SJSA1 (cell line): ENCODE data around the gene PLXDC2. TPM values are rescaled to one million over a fixed set of nuclear protein-coding genes. Genes with fewer than 3 reads are reported as not detected.

Experiments
- DNase-seq, 2 experiments: peaks; one replicate each; pipeline ENCODE4 v3.0.0-alpha.2; 2015 to 2020; ENCODE audit warnings: low spot score in 2 of 2, low read depth in 1 of 2
- H3K27ac ChIP-seq: fragments of 250-450 bp; sonication (Bioruptor Pico); 2 replicates; pipeline ENCODE4 v1.5.1; 2020; ENCODE audit warnings: mild to moderate bottlenecking, moderate library complexity
- H3K27me3 ChIP-seq: fragments of 250-450 bp; sonication (Bioruptor Pico); replicated peaks from 2 replicates; pipeline ENCODE4 v1.5.1; 2020; ENCODE audit warnings: mild to moderate bottlenecking, moderate library complexity
- H3K36me3 ChIP-seq: fragments of 250-450 bp; sonication (Bioruptor Pico); 2 replicates; pipeline ENCODE4 v1.5.1; 2020; ENCODE audit warnings: mild to moderate bottlenecking
- H3K4me1 ChIP-seq: fragments of 250-450 bp; sonication (Bioruptor Pico); replicated peaks from 2 replicates; pipeline ENCODE4 v1.6.1; 2021; ENCODE audit warnings: mild to moderate bottlenecking
- H3K4me3 ChIP-seq: fragments of 250-450 bp; sonication (Bioruptor Pico); 2 replicates; pipeline ENCODE4 v1.5.1; 2020; ENCODE audit warnings: mild to moderate bottlenecking
- H3K9me3 ChIP-seq: fragments of 250-450 bp; sonication (Bioruptor Pico); replicated peaks from 2 replicates; pipeline ENCODE4 v1.5.1; 2020; ENCODE audit warnings: mild to moderate bottlenecking
- total RNA-seq: library from RNA; depleted of rRNA; stranded (reverse); fragments of >200 nt; shearing (Covaris generic); gene quantifications from 2 replicates; pipeline ENCODE4 v1.2.3, GENCODE V29; 2014

The PLXDC2 gene
- total RNA-seq, 1 experiment from 2014 or later, result 0.66 TPM

- Histone ChIP-seq H3K9me3 (no peaks in the 10 kb centered on the region), H3K36me3 (no peaks in the 10 kb centered on the region), H3K27ac (no peak overlapping the region), H3K4me1 (no peaks in the 10 kb centered on the region), H3K27me3 (no peaks in the 10 kb centered on the region), H3K4me3 (no peak overlapping the region)
- no peak for DNase-seq
Measured at GRCh38 chr10:19825700-19826099, 9.5 kb downstream of the PLXDC2 start.

GRCh38 chr10:19826712-19827111 is 10.5 kb downstream of the PLXDC2 start:
- DNase-seq, result no peak
- H3K4me1 ChIP-seq, result no peaks in the 10 kb centered on the region
- no peaks in the 10 kb centered on the region for H3K9me3 ChIP-seq
- H3K36me3 ChIP-seq, result no peaks in the 10 kb centered on the region
- no peak overlapping the region for H3K27ac ChIP-seq
- no peak overlapping the region for H3K4me3 ChIP-seq
- no peaks in the 10 kb centered on the region for H3K27me3 ChIP-seq

GRCh38 chr10:19828278-19829049 is 12.2 kb downstream of the PLXDC2 start:
- H3K36me3 ChIP-seq, result no peaks in the 10 kb centered on the region
- H3K4me3 ChIP-seq, result no peak overlapping the region
- H3K9me3 ChIP-seq, result no peaks in the 10 kb centered on the region
- H3K27ac ChIP-seq, result no peak overlapping the region
- H3K4me1 ChIP-seq, result no peaks in the 10 kb centered on the region
- H3K27me3 ChIP-seq, result no peaks in the 10 kb centered on the region
- no peak for DNase-seq

- Histone ChIP-seq H3K4me3 (no peak overlapping the region), H3K27ac (no peak overlapping the region), H3K9me3 (no peaks in the 10 kb centered on the region), H3K27me3 (no peaks in the 10 kb centered on the region), H3K36me3 (no peaks in the 10 kb centered on the region), H3K4me1 (no peaks in the 10 kb centered on the region; the same call in 1 of the 2 replicates)
- no peak for DNase-seq
Measured at GRCh38 chr10:19832699-19833098, 16.5 kb downstream of the PLXDC2 start.

- H3K4me3 ChIP-seq, result no peak overlapping the region
- H3K27me3 ChIP-seq, result no peaks in the 10 kb centered on the region
- H3K9me3 ChIP-seq, result no peaks in the 10 kb centered on the region
- no peaks in the 10 kb centered on the region; the same call in 1 of the 2 replicates for H3K4me1 ChIP-seq
- H3K36me3 ChIP-seq, result no peaks in the 10 kb centered on the region
- no peak overlapping the region for H3K27ac ChIP-seq
- DNase-seq, result no peak
Measured at GRCh38 chr10:19833170-19833824, 17.1 kb downstream of the PLXDC2 start.

GRCh38 chr10:19835952-19836351 is 19.7 kb downstream of the PLXDC2 start:
- Histone ChIP-seq H3K36me3 (no peaks in the 10 kb centered on the region), H3K27ac (no peak overlapping the region)

GRCh38 chr10:19839090-19839489 is 22.9 kb downstream of the PLXDC2 start:
- Histone ChIP-seq H3K4me3 (no peak overlapping the region), H3K27ac (no peak overlapping the region), H3K9me3 (no peaks in the 10 kb centered on the region), H3K4me1 (peaks cover 9% of the 10 kb centered on the region), H3K27me3 (no peaks in the 10 kb centered on the region), H3K36me3 (no peaks in the 10 kb centered on the region)
- no peak for DNase-seq

More at GRCh38 chr10:19835952-19836351, 19.7 kb downstream of the PLXDC2 start:
- DNase-seq, result no peak
- H3K4me3 ChIP-seq, result no peak overlapping the region
- H3K27me3 ChIP-seq, result no peaks in the 10 kb centered on the region
- no peaks in the 10 kb centered on the region; the same call in 1 of the 2 replicates for H3K4me1 ChIP-seq
- no peaks in the 10 kb centered on the region for H3K9me3 ChIP-seq

- H3K27me3 ChIP-seq, result no peaks in the 10 kb centered on the region
- no peak overlapping the region for H3K27ac ChIP-seq
- H3K4me1 ChIP-seq, result peaks cover 11% of the 10 kb centered on the region
- H3K36me3 ChIP-seq, result no peaks in the 10 kb centered on the region
- H3K4me3 ChIP-seq, result no peak overlapping the region
- no peak for DNase-seq
- no peaks in the 10 kb centered on the region for H3K9me3 ChIP-seq
Measured at GRCh38 chr10:19839552-19839951, 23.3 kb downstream of the PLXDC2 start.

- DNase-seq, result no peak
Measured at GRCh38 chr10:19840776-19841175, 24.5 kb downstream of the PLXDC2 start.

GRCh38 chr10:19843487-19843886 is 27.3 kb downstream of the PLXDC2 start:
- Histone ChIP-seq H3K27me3 (no peaks in the 10 kb centered on the region), H3K9me3 (no peaks in the 10 kb centered on the region), H3K4me1 (peaks cover 11% of the 10 kb centered on the region), H3K27ac (no peak overlapping the region), H3K4me3 (no peak overlapping the region), H3K36me3 (no peaks in the 10 kb centered on the region)
- peak; percentile 51 to 82 for DNase-seq

More at GRCh38 chr10:19840776-19841175, 24.5 kb downstream of the PLXDC2 start:
- no peak overlapping the region for H3K4me3 ChIP-seq
- H3K9me3 ChIP-seq, result no peaks in the 10 kb centered on the region
- no peaks in the 10 kb centered on the region for H3K27me3 ChIP-seq
- no peaks in the 10 kb centered on the region for H3K36me3 ChIP-seq
- peaks cover 11% of the 10 kb centered on the region for H3K4me1 ChIP-seq
- H3K27ac ChIP-seq, result no peak overlapping the region

- Histone ChIP-seq H3K4me3 (no peak overlapping the region), H3K27ac (no peak overlapping the region), H3K27me3 (no peaks in the 10 kb centered on the region), H3K9me3 (no peaks in the 10 kb centered on the region), H3K4me1 (peaks cover 11% of the 10 kb centered on the region), H3K36me3 (no peaks in the 10 kb centered on the region)
- no peak for DNase-seq
Measured at GRCh38 chr10:19845503-19846368, 29.5 kb downstream of the PLXDC2 start.

GRCh38 chr10:19847321-19847720 is 31.1 kb downstream of the PLXDC2 start:
- H3K4me1 ChIP-seq, result peaks cover 11% of the 10 kb centered on the region
- no peaks in the 10 kb centered on the region for H3K9me3 ChIP-seq
- DNase-seq, result no peak
- no peak overlapping the region for H3K27ac ChIP-seq
- H3K36me3 ChIP-seq, result no peaks in the 10 kb centered on the region
- H3K27me3 ChIP-seq, result no peaks in the 10 kb centered on the region
- no peak overlapping the region for H3K4me3 ChIP-seq

- H3K27ac ChIP-seq, result no peak overlapping the region
- H3K9me3 ChIP-seq, result no peaks in the 10 kb centered on the region
- peaks cover 6% of the 10 kb centered on the region for H3K4me1 ChIP-seq
- H3K4me3 ChIP-seq, result no peak overlapping the region
- no peaks in the 10 kb centered on the region for H3K36me3 ChIP-seq
- DNase-seq, result no peak
- H3K27me3 ChIP-seq, result no peaks in the 10 kb centered on the region
Measured at GRCh38 chr10:19848226-19848985, 32.2 kb downstream of the PLXDC2 start.
